H1 (cell line): ENCODE measurements around the gene VPS41. TPM values are rescaled to one million over a fixed set of nuclear protein-coding genes. Genes with fewer than 3 reads are reported as not detected.

Experiments
- CTCF ChIA-PET: fragments of 300-600 bp; sonication (Branson Sonifier 250); formaldehyde crosslinking; loops from one replicate; lab custom pipeline; 2021; ENCODE audit not compliant: partially characterized antibody; lab: Charles Lee
- POLR2A ChIA-PET: fragments of 300-600 bp; sonication (Branson Sonifier 250); formaldehyde crosslinking; loops from one replicate; lab custom pipeline; 2021; ENCODE audit warnings: inconsistent platforms; ENCODE audit not compliant: partially characterized antibody; lab: Charles Lee
- DNase-seq, 2 experiments: peaks; one replicate each; pipeline versions ENCODE4 v3.0.0 to v3.0.0-alpha.2; 2010 to 2022; ENCODE audit warnings: low spot score in 2 of 2, low read depth in 1 of 2, mixed read lengths in 1 of 2
- FAIRE-seq: peaks from 2 replicates; lab custom pipeline; 2011; peaks lifted over from hg19 to GRCh38; lab: Jason Lieb, UNC
- H2AFZ ChIP-seq: 2 replicates; pipeline ENCODE4 v1.8.1; 2012; ENCODE audit warnings: low read length, inconsistent platforms
- H2AK5ac ChIP-seq: 2 replicates; pipeline ENCODE4 v1.6.1; 2013; ENCODE audit warnings: low read depth, low read length
- H2BK120ac ChIP-seq: replicated peaks from 2 replicates; pipeline ENCODE3; 2013; ENCODE audit warnings: low read depth, low read length, inconsistent platforms
- H2BK12ac ChIP-seq: 2 replicates; pipeline ENCODE4 v1.6.1; 2013; ENCODE audit warnings: low read depth, low read length
- H2BK15ac ChIP-seq: 2 replicates; pipeline ENCODE4 v1.6.1; 2013; ENCODE audit warnings: low read length
- H2BK20ac ChIP-seq: 2 replicates; pipeline ENCODE4 v1.6.1; 2013; ENCODE audit warnings: low read length
- H2BK5ac ChIP-seq: 2 replicates; pipeline ENCODE4 v1.6.1; 2013; ENCODE audit warnings: low read depth, low read length
- H3K14ac ChIP-seq: 2 replicates; pipeline ENCODE4 v1.6.1; 2013; ENCODE audit warnings: inconsistent platforms; ENCODE audit not compliant: insufficient read length
- H3K18ac ChIP-seq: 2 replicates; pipeline ENCODE4 v1.6.1; 2013; ENCODE audit warnings: low read length; ENCODE audit errors: extremely low read depth
- H3K23ac ChIP-seq: 2 replicates; pipeline ENCODE4 v1.6.1; 2013; ENCODE audit warnings: inconsistent platforms; ENCODE audit not compliant: insufficient read length
- H3K23me2 ChIP-seq: 2 replicates; pipeline ENCODE4 v1.6.1; 2013; ENCODE audit warnings: low read depth, low read length
- H3K27ac ChIP-seq: 2 replicates; pipeline ENCODE4 v1.6.1; 2011; ENCODE audit warnings: low read depth, low read length, inconsistent platforms
- H3K27me3 ChIP-seq, 4 experiments: replicated peaks in 1 of 4; 1 replicate in 1 of 4; 2 replicates in 3 of 4; pipeline versions ENCODE4 v1.6.1 to v1.8.1; 2011 to 2013; ENCODE audit warnings: low read length in 3 of 4, mild to moderate bottlenecking in 3 of 4, inconsistent platforms in 2 of 4, mixed read lengths in 2 of 4, moderate library complexity in 1 of 4; ENCODE audit not compliant: control insufficient read depth in 3 of 4, insufficient read depth in 3 of 4; ENCODE audit errors: extremely low read depth in 1 of 4
- H3K36me3 ChIP-seq, 4 experiments: 2 replicates each; pipeline versions ENCODE4 v1.6.1 to v1.8.1; 2011 to 2013; ENCODE audit warnings: mild to moderate bottlenecking in 4 of 4, low read length in 3 of 4, moderate library complexity in 2 of 4, control low read depth in 1 of 4, inconsistent platforms in 1 of 4; ENCODE audit not compliant: insufficient read depth in 4 of 4, control insufficient read depth in 2 of 4
- H3K4ac ChIP-seq: replicated peaks from 2 replicates; pipeline ENCODE3; 2013; ENCODE audit warnings: low read length, low read depth, mixed read lengths, inconsistent platforms; ENCODE audit not compliant: insufficient read length
- H3K4me1 ChIP-seq, 4 experiments: replicated peaks in 1 of 4; 1 replicate in 1 of 4; 2 replicates in 3 of 4; pipeline versions ENCODE4 v1.6.1 to v1.8.1; 2011 to 2013; ENCODE audit warnings: low read length in 3 of 4, inconsistent platforms in 2 of 4, mixed read lengths in 1 of 4; ENCODE audit not compliant: insufficient read depth in 4 of 4, control insufficient read depth in 3 of 4
- H3K4me2 ChIP-seq, 2 experiments: 2 replicates each; pipeline versions ENCODE4 v1.6.1 to v1.8.1; 2011 to 2013; ENCODE audit warnings: low read depth in 2 of 2, low read length in 2 of 2, control low read depth in 1 of 2, inconsistent platforms in 1 of 2, mild to moderate bottlenecking in 1 of 2; ENCODE audit not compliant: insufficient read depth in 1 of 2
- H3K4me3 ChIP-seq, 4 experiments: fragments of 200-600, 300-600 bp in 1 of 4; sonication (generic), shearing (Covaris generic), sonication (Bioruptor Twin) in 1 of 4; 2 replicates each; pipeline versions ENCODE4 v1.5.1 to v1.8.1; 2011 to 2016; ENCODE audit warnings: low read length in 4 of 4, low read depth in 3 of 4, control low read depth in 2 of 4, inconsistent platforms in 2 of 4, mild to moderate bottlenecking in 2 of 4, mixed read lengths in 1 of 4, moderate library complexity in 1 of 4; ENCODE audit not compliant: insufficient read depth in 2 of 4; ENCODE audit errors: extremely low read depth in 1 of 4
- H3K56ac ChIP-seq: replicated peaks from 2 replicates; pipeline ENCODE3; 2013; ENCODE audit warnings: low read depth, mild to moderate bottlenecking, mixed read lengths, low read length, inconsistent platforms; ENCODE audit not compliant: insufficient read length
- H3K79me1 ChIP-seq: 2 replicates; pipeline ENCODE4 v1.6.1; 2013; ENCODE audit warnings: low read depth, low read length, control low read depth
- H3K79me2 ChIP-seq, 2 experiments: 2 replicates each; pipeline versions ENCODE4 v1.6.1 to v1.8.1; 2012 to 2013; ENCODE audit warnings: low read length in 2 of 2, mild to moderate bottlenecking in 2 of 2, inconsistent platforms in 1 of 2; ENCODE audit not compliant: insufficient read depth in 2 of 2, control insufficient read depth in 1 of 2
- H3K9ac ChIP-seq, 4 experiments: replicated peaks in 1 of 4; 1 replicate in 1 of 4; 2 replicates in 3 of 4; pipeline versions ENCODE4 v1.6.1 to v1.8.1; 2011 to 2013; ENCODE audit warnings: low read depth in 3 of 4, low read length in 3 of 4, control low read depth in 2 of 4, mild to moderate bottlenecking in 2 of 4, moderate library complexity in 2 of 4, inconsistent platforms in 1 of 4; ENCODE audit errors: extremely low read depth in 1 of 4
- H3K9me3 ChIP-seq, 2 experiments: 2 replicates each; pipeline versions ENCODE4 v1.6.1 to v1.8.1; 2012 to 2013; ENCODE audit warnings: mild to moderate bottlenecking in 2 of 2, moderate library complexity in 2 of 2, control low read depth in 1 of 2, inconsistent platforms in 1 of 2, low read depth in 1 of 2, low read length in 1 of 2, mixed read lengths in 1 of 2; ENCODE audit not compliant: insufficient read depth in 2 of 2
- H4K20me1 ChIP-seq, 2 experiments: replicated peaks in 1 of 2; 2 replicates each; pipeline versions ENCODE3 to v1.8.1; 2011 to 2013; ENCODE audit warnings: inconsistent platforms in 2 of 2, low read length in 2 of 2, mild to moderate bottlenecking in 1 of 2; ENCODE audit not compliant: insufficient read depth in 2 of 2, control insufficient read depth in 1 of 2
- H4K5ac ChIP-seq: 2 replicates; pipeline ENCODE4 v1.6.1; 2013; ENCODE audit warnings: low read length, low read depth, mixed read lengths, inconsistent platforms; ENCODE audit not compliant: insufficient read length
- H4K8ac ChIP-seq: 2 replicates; pipeline ENCODE4 v1.8.0; 2013; ENCODE audit warnings: mild to moderate bottlenecking, moderate library complexity, low read length, inconsistent platforms; ENCODE audit not compliant: insufficient read depth; ENCODE audit errors: extremely low read depth
- H4K91ac ChIP-seq: replicated peaks from 2 replicates; pipeline ENCODE3; 2013; ENCODE audit warnings: low read length, mixed read lengths, inconsistent platforms; ENCODE audit not compliant: insufficient read length
- JUND ChIP-seq: IDR thresholded peaks from 2 replicates; pipeline ENCODE4 v1.6.1; 2011; ENCODE audit warnings: mild to moderate bottlenecking, improper control_type of control experiment, low read length
- whole genome bisulfite sequencing, 2 experiments: shearing (Covaris generic) in 1 of 2; methylation state at CpG; one replicate each; pipeline versions ENCODE4 v1.1.6 to v1.1.7; 2013 to 2015; ENCODE audit warnings: low lambda C conversion rate in 2 of 2, mixed read lengths in 2 of 2, inconsistent platforms in 1 of 2, low coverage in 1 of 2, missing lambda C conversion rate in 1 of 2; ENCODE audit not compliant: insufficient replicate concordance in 2 of 2, insufficient coverage in 1 of 2, insufficient read length in 1 of 2; ENCODE audit errors: extremely low coverage in 1 of 2, missing lambda C conversion rate in 1 of 2; 5-methylcytosine and 5-hydroxymethylcytosine counted together
- polyA plus RNA-seq, 7 experiments: library from polyadenylated mRNA; depleted of rRNA in 3 of 7; stranded (reverse) in 5 of 7; unstranded in 2 of 7; fragments of >200 nt in 5 of 7; fragments of 200-250 nt in 2 of 7; gene quantifications; 1 replicate in 5 of 7; 2 replicates in 1 of 7; 4 replicates in 1 of 7; pipeline versions ENCODE4 v1.2.1 to v1.2.3, GENCODE V29; 2011 to 2013; ENCODE audit warnings: missing spikeins in 2 of 7, mixed read lengths in 2 of 7
- total RNA-seq: library from RNA; stranded (reverse); fragmentation: NEBNext Ultra II Directional; extraction: Animal tissue kit (Norgen Biotek cat#: 25700); gene quantifications from 2 replicates; pipeline ENCODE4 v1.2.1, GENCODE V29; 2021

VPS41 gene
- total and polyA plus RNA-seq, 2 of the 8 experiments (the other 6 are each of a cell fraction or from before 2014, with no cell fraction given): 10.7 to 63.3 TPM

- ChIA-PET POLR2A (interaction anchor here (1.2 to 1.9 kb wide), 2 partner anchors 9 to 17 kb away, joined by 3 to 4 read pairs; no protein-coding TSS in a partner anchor), CTCF (interaction anchor here (0.7 to 2.3 kb wide), 26 partner anchors 10 to 573 kb away, joined by 3 to 19 read pairs (median 4); partner anchors contain the start of gene VPS41)
- no peak overlapping the region for H3K4me3 ChIP-seq
- H3K79me1 ChIP-seq: 0 out of 2 replicates have a peak, but pooled peaks cover 2% of the 10 kb centered on the region
- H2BK20ac ChIP-seq: no peak overlapping the region
- H3K27ac ChIP-seq: no peak overlapping the region
- H3K4me2 ChIP-seq: no peak overlapping the region
- no peak overlapping the region for H3K23ac ChIP-seq
- H3K4ac ChIP-seq: no peak overlapping the region
- H2BK120ac ChIP-seq: no peak overlapping the region
- no peak overlapping the region for H4K8ac ChIP-seq
- H2BK15ac ChIP-seq: no peak overlapping the region
- H3K9me3 ChIP-seq: no peaks in the 10 kb centered on the region
- no peak overlapping the region for H3K56ac ChIP-seq
- H3K14ac ChIP-seq: no peak overlapping the region
- no peak overlapping the region for H2BK12ac ChIP-seq
- no peak for DNase-seq
- no peak overlapping the region for H4K91ac ChIP-seq
- peaks cover 0 to 19% of the 10 kb centered on the region in 2 experiments; a peak in 2 of 4 replicates for H3K79me2 ChIP-seq
- H3K4me1 ChIP-seq: peaks cover 0 to 2% (median under 1%) of the 10 kb centered on the region in 4 experiments; a peak in 1 of 7 replicates
- H4K20me1 ChIP-seq: peaks cover 0 to 3% of the 10 kb centered on the region in 2 experiments
- H3K27me3 ChIP-seq: no peaks in the 10 kb centered on the region
- H4K5ac ChIP-seq: no peak overlapping the region
- H2BK5ac ChIP-seq: no peak overlapping the region
- FAIRE-seq: no peak
- H3K9ac ChIP-seq: no peak overlapping the region
- no peak overlapping the region for H2AK5ac ChIP-seq
- no peak overlapping the region for H2AFZ ChIP-seq
- no peaks in the 10 kb centered on the region for H3K23me2 ChIP-seq
- H3K18ac ChIP-seq: no peak overlapping the region
- 96% methylated on average over 3 of the region's 3 CpGs; no CpG with 5 or more reads in 1 of the 2 experiments for WGBS, 2 experiments
- H3K36me3 ChIP-seq: no peaks in the 10 kb centered on the region
- TF ChIP-seq JUND: no peak
These were observed 28.0 kb downstream of the VPS41 start for GRCh38 chr7:38881015-38881414.
